GM12873 (cell line): ENCODE measurements around the gene FAM117B.

Experiments used
- CTCF ChIP-seq: IDR thresholded peaks from 2 replicates; pipeline ENCODE4 v1.5.1; 2012; ENCODE audit warnings: low read depth, mild to moderate bottlenecking, moderate library complexity, low read length, control low read depth; ENCODE audit not compliant: insufficient read depth; ENCODE audit errors: missing control alignments

Gene FAM117B

GRCh38 chr2:202764991-202765390 is 130.2 kb downstream of the FAM117B start:
- TF ChIP-seq CTCF, result no peak

- TF ChIP-seq CTCF, result no peak
These were observed 130.7 kb downstream of the FAM117B start for GRCh38 chr2:202765436-202765835.

GRCh38 chr2:202768273-202768672 is 133.5 kb downstream of the FAM117B start:
- TF ChIP-seq CTCF, result no peak

- TF ChIP-seq CTCF, result no peak
These were observed 134.4 kb downstream of the FAM117B start for GRCh38 chr2:202769201-202769600.

- TF ChIP-seq CTCF, result no peak
These were observed 136.6 kb downstream of the FAM117B start for GRCh38 chr2:202771336-202771735.

- no peak for TF ChIP-seq CTCF
These were observed 137.1 kb downstream of the FAM117B start for GRCh38 chr2:202771741-202772460.

- no peak for TF ChIP-seq CTCF
These were observed 138.7 kb downstream of the FAM117B start for GRCh38 chr2:202773301-202773973.
